HCT116 (cell line): ENCODE measurements around the gene TRIP13.

Source experiments
- EGR1 ChIP-seq: IDR thresholded peaks from 2 replicates; pipeline ENCODE4 v1.6.1; 2012; ENCODE audit warnings: low read depth
- EZH2 ChIP-seq: fragments of 200-600 bp; sonication (generic); IDR thresholded peaks from 2 replicates; pipeline ENCODE4 v1.6.1; 2017; ENCODE audit warnings: antibody characterized with exemption, mixed run types
- JUND ChIP-seq: IDR thresholded peaks from 2 replicates; pipeline ENCODE4 v1.6.1; 2012
- POLR2A ChIP-seq: IDR thresholded peaks from 2 replicates; pipeline ENCODE4 v1.7.0; 2011; ENCODE audit warnings: borderline replicate concordance; ENCODE audit not compliant: insufficient read depth, insufficient read length; ENCODE audit errors: extremely low read depth
- POLR2AphosphoS5 ChIP-seq: IDR thresholded peaks from 2 replicates; pipeline ENCODE4 v1.6.1; 2011; ENCODE audit warnings: mild to moderate bottlenecking, low read depth, low read length, moderate library complexity
- RAD21 ChIP-seq: IDR thresholded peaks from 2 replicates; pipeline ENCODE4 v1.6.1; 2012; ENCODE audit warnings: low read depth, mild to moderate bottlenecking
- ZFX ChIP-seq: fragments of 450-650 bp; IDR thresholded peaks from 2 replicates; pipeline ENCODE4 v1.6.1; 2017
- ZNF274 ChIP-seq: fragments of 200-500 bp; sonication (Bioruptor generic); IDR thresholded peaks from 2 replicates; pipeline ENCODE4 v1.6.1; 2014; ENCODE audit warnings: mild to moderate bottlenecking, low read depth, low read length, inconsistent platforms
- TF ChIP-seq, protein P1 (sequence below), 3 experiments: fragments of 200-600 bp in 1 of 3; sonication (generic) in 1 of 3; IDR thresholded peaks in 2 of 3; conservative IDR thresholded peaks in 1 of 3; 2 replicates each; pipeline ENCODE4 v1.5.1; 2012 to 2017; ENCODE audit warnings: low read depth in 2 of 3, low read length in 2 of 3, antibody characterized with exemption in 1 of 3, borderline replicate concordance in 1 of 3, control low read depth in 1 of 3, mild to moderate bottlenecking in 1 of 3, mixed read lengths in 1 of 3, mixed run types in 1 of 3, moderate library complexity in 1 of 3; ENCODE audit not compliant: insufficient read depth in 1 of 3
- TF ChIP-seq, protein P2 (sequence below): IDR thresholded peaks from 2 replicates; pipeline ENCODE4 v1.6.1; 2011; ENCODE audit warnings: mild to moderate bottlenecking, low read length, moderate library complexity; ENCODE audit not compliant: insufficient replicate concordance; ENCODE audit errors: extremely low read depth
- TF ChIP-seq, protein P3 (sequence below): IDR thresholded peaks from 2 replicates; pipeline ENCODE4 v1.6.1; 2012
- TF ChIP-seq, protein P4 (sequence below): IDR thresholded peaks from 2 replicates; pipeline ENCODE4 v1.6.1; 2012; ENCODE audit warnings: low read depth

DNA sequence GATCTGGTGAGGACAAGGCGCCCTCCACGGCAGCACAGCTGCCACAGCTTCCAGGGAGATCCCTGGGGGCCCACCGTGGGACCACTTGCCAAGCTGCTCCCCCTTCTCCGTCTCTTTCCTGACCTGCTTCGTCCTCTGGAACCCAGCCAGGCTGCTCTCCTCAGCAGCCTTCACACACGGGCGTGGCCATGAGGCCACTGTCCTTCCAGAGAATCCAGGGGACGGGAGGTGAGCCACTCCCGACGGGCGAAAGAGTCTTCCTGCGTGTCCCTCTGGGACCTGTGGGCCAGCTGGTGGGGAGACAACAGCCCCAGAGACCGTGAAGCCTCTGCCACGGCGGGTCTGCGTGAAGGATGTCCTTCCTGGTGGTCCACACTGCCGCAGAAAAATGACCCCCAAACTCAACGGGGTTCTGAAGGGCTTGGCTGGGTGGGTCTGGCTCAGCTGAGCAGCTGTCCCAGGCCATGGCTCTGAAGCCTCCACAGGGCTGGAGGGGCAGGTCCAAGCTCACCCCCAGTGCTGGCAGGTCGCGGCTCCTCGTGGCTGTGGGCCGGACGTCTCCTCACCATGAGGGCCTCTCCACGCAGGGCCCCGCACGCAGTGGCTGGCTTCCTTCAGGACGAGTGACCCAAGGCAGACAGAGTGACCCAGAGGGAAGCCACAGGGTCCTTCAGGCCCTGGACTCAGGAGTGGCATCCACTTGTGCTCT, 68.5 kb downstream of the TRIP13 start:
- TF ChIP-seq EZH2 (no peak), POLR2AphosphoS5 (no peak), EGR1 (no peak), POLR2A (no peak), RAD21 (no peak), JUND (no peak), ZFX (no peak), ZNF274 (no peak)
- TF ChIP-seq, protein P1, sequence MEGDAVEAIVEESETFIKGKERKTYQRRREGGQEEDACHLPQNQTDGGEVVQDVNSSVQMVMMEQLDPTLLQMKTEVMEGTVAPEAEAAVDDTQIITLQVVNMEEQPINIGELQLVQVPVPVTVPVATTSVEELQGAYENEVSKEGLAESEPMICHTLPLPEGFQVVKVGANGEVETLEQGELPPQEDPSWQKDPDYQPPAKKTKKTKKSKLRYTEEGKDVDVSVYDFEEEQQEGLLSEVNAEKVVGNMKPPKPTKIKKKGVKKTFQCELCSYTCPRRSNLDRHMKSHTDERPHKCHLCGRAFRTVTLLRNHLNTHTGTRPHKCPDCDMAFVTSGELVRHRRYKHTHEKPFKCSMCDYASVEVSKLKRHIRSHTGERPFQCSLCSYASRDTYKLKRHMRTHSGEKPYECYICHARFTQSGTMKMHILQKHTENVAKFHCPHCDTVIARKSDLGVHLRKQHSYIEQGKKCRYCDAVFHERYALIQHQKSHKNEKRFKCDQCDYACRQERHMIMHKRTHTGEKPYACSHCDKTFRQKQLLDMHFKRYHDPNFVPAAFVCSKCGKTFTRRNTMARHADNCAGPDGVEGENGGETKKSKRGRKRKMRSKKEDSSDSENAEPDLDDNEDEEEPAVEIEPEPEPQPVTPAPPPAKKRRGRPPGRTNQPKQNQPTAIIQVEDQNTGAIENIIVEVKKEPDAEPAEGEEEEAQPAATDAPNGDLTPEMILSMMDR (IDR thresholded peaks at IDR 0.05 in 2 of 3, conservative IDR thresholded peaks at IDR 0.05 in 1 of 3; ENCODE audit: borderline replicate concordance in 1 of 3, insufficient read depth in 1 of 3, low read depth in 2 of 3, low read length in 2 of 3): no peak
- TF ChIP-seq, protein P2, sequence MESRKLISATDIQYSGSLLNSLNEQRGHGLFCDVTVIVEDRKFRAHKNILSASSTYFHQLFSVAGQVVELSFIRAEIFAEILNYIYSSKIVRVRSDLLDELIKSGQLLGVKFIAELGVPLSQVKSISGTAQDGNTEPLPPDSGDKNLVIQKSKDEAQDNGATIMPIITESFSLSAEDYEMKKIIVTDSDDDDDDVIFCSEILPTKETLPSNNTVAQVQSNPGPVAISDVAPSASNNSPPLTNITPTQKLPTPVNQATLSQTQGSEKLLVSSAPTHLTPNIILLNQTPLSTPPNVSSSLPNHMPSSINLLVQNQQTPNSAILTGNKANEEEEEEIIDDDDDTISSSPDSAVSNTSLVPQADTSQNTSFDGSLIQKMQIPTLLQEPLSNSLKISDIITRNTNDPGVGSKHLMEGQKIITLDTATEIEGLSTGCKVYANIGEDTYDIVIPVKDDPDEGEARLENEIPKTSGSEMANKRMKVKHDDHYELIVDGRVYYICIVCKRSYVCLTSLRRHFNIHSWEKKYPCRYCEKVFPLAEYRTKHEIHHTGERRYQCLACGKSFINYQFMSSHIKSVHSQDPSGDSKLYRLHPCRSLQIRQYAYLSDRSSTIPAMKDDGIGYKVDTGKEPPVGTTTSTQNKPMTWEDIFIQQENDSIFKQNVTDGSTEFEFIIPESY: no peak
- TF ChIP-seq, protein P3, sequence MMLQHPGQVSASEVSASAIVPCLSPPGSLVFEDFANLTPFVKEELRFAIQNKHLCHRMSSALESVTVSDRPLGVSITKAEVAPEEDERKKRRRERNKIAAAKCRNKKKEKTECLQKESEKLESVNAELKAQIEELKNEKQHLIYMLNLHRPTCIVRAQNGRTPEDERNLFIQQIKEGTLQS: no peak
- TF ChIP-seq, protein P4, sequence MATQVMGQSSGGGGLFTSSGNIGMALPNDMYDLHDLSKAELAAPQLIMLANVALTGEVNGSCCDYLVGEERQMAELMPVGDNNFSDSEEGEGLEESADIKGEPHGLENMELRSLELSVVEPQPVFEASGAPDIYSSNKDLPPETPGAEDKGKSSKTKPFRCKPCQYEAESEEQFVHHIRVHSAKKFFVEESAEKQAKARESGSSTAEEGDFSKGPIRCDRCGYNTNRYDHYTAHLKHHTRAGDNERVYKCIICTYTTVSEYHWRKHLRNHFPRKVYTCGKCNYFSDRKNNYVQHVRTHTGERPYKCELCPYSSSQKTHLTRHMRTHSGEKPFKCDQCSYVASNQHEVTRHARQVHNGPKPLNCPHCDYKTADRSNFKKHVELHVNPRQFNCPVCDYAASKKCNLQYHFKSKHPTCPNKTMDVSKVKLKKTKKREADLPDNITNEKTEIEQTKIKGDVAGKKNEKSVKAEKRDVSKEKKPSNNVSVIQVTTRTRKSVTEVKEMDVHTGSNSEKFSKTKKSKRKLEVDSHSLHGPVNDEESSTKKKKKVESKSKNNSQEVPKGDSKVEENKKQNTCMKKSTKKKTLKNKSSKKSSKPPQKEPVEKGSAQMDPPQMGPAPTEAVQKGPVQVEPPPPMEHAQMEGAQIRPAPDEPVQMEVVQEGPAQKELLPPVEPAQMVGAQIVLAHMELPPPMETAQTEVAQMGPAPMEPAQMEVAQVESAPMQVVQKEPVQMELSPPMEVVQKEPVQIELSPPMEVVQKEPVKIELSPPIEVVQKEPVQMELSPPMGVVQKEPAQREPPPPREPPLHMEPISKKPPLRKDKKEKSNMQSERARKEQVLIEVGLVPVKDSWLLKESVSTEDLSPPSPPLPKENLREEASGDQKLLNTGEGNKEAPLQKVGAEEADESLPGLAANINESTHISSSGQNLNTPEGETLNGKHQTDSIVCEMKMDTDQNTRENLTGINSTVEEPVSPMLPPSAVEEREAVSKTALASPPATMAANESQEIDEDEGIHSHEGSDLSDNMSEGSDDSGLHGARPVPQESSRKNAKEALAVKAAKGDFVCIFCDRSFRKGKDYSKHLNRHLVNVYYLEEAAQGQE: no peak
